ENCODE measurements around the gene HNRNPM. TPM values are rescaled to one million over a fixed set of nuclear protein-coding genes. Genes with fewer than 3 reads are reported as not detected.
"Not testable (repeated sequence)": the region's sequence is repeated elsewhere in the genome, so short reads cannot be mapped to it uniquely, and the experiment has no call there.

The HNRNPM gene
- total RNA-seq, 2 donors from 2014 or later: 102 to 126 TPM

- ATAC-seq: no peak
- intact Hi-C loops (cut with DNase I): no loop called here
Measured at GRCh38 chr19:8416796-8417195, 28.0 kb upstream of the HNRNPM start.

DNA sequence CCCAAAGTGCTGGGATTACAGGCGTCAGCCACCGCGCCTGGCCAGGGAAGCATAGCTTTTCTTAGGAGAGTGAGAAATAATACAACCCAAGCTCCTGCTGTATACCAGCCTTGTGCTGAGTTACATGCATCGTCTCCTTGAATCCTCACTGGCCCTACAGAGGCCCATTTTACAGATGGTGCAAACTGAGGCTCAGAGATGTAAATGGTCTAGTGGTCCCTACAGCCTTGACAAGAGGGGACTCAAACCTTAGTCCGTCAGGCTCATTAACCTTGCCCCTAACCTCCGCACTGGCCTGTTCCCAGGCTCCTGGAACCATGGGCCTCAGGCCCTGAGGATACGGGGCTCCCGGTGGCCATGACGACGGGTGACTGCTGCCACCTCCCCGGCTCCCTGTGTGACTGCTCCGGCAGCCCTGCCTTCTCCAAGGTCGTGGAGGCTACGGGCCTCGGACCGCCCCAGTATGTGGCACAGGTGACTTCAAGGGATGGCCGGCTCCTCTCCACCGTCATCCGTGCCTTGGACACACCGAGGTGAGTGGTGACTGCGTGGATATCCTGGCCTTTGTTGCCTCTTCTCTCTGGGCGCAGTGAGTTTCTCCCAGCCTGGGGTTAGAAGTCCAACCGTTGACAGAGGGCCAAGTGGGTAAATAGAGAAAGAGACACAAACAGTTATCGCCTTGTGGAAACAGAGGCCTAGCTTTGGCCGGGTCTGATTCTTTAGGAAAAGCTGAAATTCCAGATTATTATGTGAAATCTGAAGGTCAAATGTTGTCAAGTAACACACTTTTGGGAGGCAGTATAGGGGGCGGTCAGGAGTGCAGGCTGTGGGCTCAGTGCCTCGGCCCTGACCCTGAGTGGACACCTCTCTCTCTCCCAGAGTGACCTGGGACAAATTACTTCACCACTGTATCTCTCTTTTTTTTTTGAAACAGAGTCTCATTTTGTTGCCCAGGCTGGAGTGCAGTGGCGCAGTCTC, 23.0 kb upstream of the HNRNPM start:
- intact Hi-C loops (cut with DNase I): loop anchor here in 1 of 2 donors (5.0 kb wide), 1 partner anchor 41 kb away; no protein-coding TSS in a partner anchor
- DNase-seq (no peak), ATAC-seq (no peak)

More at GRCh38 chr19:8416796-8417195, 28.0 kb upstream of the HNRNPM start:
- no peak for DNase-seq

GRCh38 chr19:8423817-8424223, 21.0 kb upstream of the HNRNPM start:
- ATAC-seq: peak; percentile 98 to 99
- intact Hi-C loops (cut with DNase I): loop anchor here in 1 of 2 donors (5.0 kb wide), 1 partner anchor 38 kb away; no protein-coding TSS in a partner anchor
- DNase-seq: peak; percentile 95

DNA sequence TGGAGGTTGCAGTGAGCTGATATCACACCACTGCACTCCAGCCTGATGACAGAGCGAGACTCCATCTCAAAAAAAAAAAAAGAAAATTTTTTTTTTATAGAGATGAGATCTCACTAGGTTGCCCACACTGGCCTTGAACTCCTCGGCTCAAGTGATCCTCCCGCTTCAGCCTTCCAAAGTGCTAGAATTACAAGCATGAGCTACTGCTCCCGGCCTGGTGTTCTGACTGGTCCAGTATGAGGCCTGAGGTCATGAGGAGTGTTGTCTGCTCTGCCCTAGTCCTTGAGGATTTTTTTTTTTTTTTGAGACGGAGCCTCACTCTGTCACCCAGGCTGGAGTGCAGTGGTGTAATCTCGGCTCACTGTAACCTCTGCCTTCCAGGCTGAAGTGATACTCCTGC, 19.4 kb upstream of the HNRNPM start:
- DNase-seq; intact Hi-C loops (cut with DNase I); ATAC-seq: not testable (repeated sequence)

GRCh38 chr19:8426283-8426682, 18.5 kb upstream of the HNRNPM start:
- intact Hi-C loops (cut with DNase I): no loop called here
- DNase-seq (no peak), ATAC-seq (no peak)

DNA sequence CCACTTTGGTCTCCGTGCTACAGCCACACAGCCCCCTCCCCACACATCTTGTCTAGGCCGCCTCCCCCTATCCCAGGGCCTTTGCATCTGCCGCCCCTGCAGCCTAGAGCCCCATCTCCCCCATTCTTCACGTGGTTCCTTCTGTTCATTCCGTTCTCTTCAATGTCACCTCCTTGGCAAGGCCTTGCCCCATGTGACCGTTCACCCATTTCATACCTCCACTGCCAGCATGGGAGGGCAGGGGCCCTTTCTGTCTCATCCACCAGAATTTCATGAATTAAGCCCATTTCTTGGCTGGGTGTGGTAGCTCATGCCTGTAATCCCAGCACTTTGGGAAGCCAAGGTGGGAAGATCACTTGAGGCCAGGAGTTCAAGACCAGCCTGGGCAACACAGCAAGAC, 15.7 kb upstream of the HNRNPM start:
- intact Hi-C loops (cut with DNase I): no loop called here

GRCh38 chr19:8429826-8430225, 14.9 kb upstream of the HNRNPM start:
- ATAC-seq (no peak), DNase-seq (no peak)
- intact Hi-C loops (cut with DNase I): no loop called here

More for the DNA sequence above, 15.7 kb upstream of the HNRNPM start:
- ATAC-seq: no peak
- DNase-seq: no peak

- DNase-seq: no peak
- ATAC-seq: no peak
- intact Hi-C loops (cut with DNase I): no loop called here
Measured at GRCh38 chr19:8430650-8431049, 14.1 kb upstream of the HNRNPM start.

GRCh38 chr19:8438236-8438635, 6.5 kb upstream of the HNRNPM start:
- DNase-seq (no peak), ATAC-seq (no peak)
- intact Hi-C loops (cut with DNase I): no loop called here

- no peak for DNase-seq
- intact Hi-C loops (cut with DNase I): no loop called here
- no peak for ATAC-seq
Measured at GRCh38 chr19:8441725-8442544, 2.8 kb upstream of the HNRNPM start.

GRCh38 chr19:8444140-8444676, 567 bp upstream of the HNRNPM start:
- ATAC-seq; intact Hi-C loops (cut with DNase I); DNase-seq: not testable (repeated sequence)

DNA sequence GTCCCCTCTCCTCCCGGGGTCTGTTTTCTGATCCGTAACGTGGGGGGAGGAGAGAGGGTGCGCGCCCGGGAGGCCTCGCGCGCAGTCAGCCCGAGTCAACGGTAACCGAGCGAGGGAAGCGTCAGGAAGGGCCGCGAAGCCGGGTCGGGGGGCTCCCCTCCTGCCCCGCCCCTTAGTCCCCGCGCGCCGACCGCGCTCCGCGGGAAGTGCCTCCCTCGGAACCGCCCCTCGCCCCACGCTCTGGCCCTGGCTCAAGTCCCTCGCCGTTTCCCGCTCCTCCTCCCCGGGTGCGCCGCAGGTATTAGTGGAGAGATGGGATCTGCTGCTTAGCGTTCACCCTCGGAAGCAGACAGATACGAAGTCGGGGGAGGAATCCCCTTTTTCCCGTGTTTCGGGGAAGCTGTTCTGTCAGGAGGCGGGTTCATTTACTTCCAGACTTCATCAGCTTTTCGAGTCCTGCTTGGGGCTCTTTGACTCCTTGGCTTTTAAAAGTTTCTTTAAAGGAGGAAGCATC, 770 bp downstream of the HNRNPM start:
- DNase-seq: peak; percentile 72
- intact Hi-C loops (cut with DNase I): loop anchor here in 1 of 2 donors (5.0 kb wide), 1 partner anchor 33 kb away; the partner anchor contains the start of gene MARCHF2
- peak; percentile 67 to 79 for ATAC-seq

DNA sequence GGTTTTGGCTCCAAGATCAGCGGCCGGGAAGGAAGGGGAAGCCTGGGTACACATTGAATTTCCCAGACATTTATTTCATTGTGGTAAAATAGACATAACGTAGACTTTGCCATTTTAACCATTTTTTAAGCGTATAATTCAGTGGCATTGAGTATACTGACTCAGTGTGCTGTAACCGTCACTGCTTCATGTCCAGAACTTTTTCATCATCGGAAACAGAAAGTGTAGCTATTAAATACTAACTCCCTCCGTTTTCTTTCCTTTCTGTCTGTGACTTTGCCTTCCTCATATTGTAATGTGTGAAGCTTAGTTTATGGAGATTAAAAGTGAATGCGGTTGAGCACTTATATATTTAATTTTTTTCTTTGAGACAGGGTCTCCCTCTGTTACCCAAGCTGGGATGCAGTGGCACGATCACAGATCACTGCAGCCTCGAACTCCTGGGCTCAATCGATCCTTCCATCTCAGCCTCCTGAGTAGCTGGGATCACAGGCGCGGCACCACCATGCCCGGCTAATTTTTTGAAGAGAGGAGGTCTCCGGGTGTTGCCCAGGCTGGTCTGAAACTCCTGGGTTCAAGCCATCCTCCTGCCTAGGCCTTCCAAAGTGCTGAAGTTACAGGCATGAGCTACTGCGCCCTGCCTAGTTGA, 1.4 kb downstream of the HNRNPM start:
- DNase-seq (no peak), ATAC-seq (no peak)
- intact Hi-C loops (cut with DNase I): loop anchor here in 1 of 2 donors (5.0 kb wide), 1 partner anchor 34 kb away; the partner anchor contains the start of gene MARCHF2

- ATAC-seq (no peak), DNase-seq (no peak)
- intact Hi-C loops (cut with DNase I): loop anchor here in 1 of 2 donors (5.0 to 10.0 kb wide), 2 partner anchors 38 to 95 kb away; partner anchors contain the start of gene MARCHF2
Measured at GRCh38 chr19:8449830-8450229, 5.1 kb downstream of the HNRNPM start.

DNA sequence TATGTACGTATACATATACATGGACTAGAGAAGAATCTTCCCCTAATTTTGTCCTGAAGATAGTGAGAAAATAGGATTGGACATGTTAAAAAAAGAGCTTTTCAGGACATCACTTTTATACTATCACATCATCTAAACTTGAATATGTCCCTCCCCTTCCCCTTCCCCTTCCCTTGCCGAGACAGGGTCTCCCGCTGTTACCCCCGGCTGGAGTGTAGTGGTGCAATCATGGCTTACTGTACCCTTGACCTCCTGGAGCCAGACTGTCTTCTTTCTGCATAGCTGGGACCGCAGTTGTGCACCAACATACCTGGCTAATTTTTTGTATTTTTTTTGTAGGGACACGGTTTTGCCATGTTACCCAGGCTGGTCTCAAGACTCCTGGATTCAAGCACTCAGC, 6.6 kb downstream of the HNRNPM start:
- DNase-seq: no peak

GRCh38 chr19:8451885-8452284, 7.1 kb downstream of the HNRNPM start:
- intact Hi-C loops (cut with DNase I): loop anchor here in 1 of 2 donors (10.0 kb wide), 1 partner anchor 97 kb away; no protein-coding TSS in a partner anchor
- ATAC-seq (peak in 1 of 2 donors; percentile 49), DNase-seq (no peak)

More for the DNA sequence above, 6.6 kb downstream of the HNRNPM start:
- ATAC-seq: no peak
- intact Hi-C loops (cut with DNase I): loop anchor here in 1 of 2 donors (10.0 kb wide), 1 partner anchor 97 kb away; no protein-coding TSS in a partner anchor

DNA sequence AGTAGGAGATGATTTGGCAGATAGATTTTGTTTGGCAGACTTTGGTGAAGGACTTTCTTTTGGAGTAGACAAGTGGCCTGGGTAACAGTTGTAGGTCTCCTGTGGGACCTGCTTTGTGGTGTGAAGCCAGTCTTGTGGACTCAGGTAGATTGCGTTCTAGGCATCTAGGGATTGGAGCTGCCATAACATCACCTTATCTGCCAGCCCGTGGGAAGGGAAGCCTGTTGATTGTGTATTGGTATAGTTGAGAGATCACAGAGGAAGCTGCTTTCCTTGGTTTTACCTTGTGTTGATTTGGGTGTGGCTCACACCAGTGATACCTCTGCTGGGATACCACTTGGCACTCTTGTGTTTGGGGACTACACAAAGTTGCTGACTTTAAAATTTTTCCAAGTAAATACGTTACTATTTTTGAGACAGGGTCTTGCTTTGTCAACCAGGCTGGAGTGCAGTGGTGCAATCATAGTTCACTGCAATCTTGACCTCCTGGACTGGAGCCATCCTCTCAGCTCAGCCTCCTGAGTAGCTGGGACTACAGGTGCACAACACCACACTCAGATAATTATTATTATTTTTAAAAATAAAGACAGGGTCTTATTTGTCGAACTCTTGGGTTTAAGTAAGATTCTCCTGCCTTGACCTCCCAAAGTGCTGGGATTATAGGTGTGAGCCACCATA, 7.8 kb downstream of the HNRNPM start:
- intact Hi-C loops (cut with DNase I): loop anchor here in 1 of 2 donors (10.0 kb wide), 1 partner anchor 98 kb away; no protein-coding TSS in a partner anchor
- DNase-seq: no peak

More for the DNA sequence above, 7.8 kb downstream of the HNRNPM start:
- ATAC-seq: peak in 1 of 2 donors; percentile 25

Measured in left cardiac atrium (tissue), 4 donors.